HepG2 (cell line): ENCODE data around the gene MYO15A. TPM values are rescaled to one million over a fixed set of nuclear protein-coding genes. Genes with fewer than 3 reads are reported as not detected.

Experiments used
- ASH2L ChIP-seq: fragments of 300-600, 200-600 bp; sonication (generic); IDR thresholded peaks from 2 replicates; pipeline ENCODE4 v1.7.0; 2017; ENCODE audit warnings: low read depth, mild to moderate bottlenecking, moderate library complexity, mixed read lengths, low read length; ENCODE audit not compliant: insufficient read length
- ISL2 ChIP-seq: sonication (generic); formaldehyde crosslinking; IDR thresholded peaks from 2 replicates; pipeline ENCODE4 v1.5.0; 2020; ENCODE audit warnings: missing genetic modification reagents
- MTF2 ChIP-seq: sonication (generic); formaldehyde crosslinking; IDR thresholded peaks from 2 replicates; pipeline ENCODE4 v1.5.0; 2020; ENCODE audit warnings: missing genetic modification reagents, borderline replicate concordance
- POLR2A ChIP-seq, 2 experiments: IDR thresholded peaks; 2 replicates each; pipeline ENCODE4 v1.6.1; 2011; ENCODE audit warnings: low read depth in 2 of 2, low read length in 2 of 2, mild to moderate bottlenecking in 1 of 2, moderate library complexity in 1 of 2; ENCODE audit not compliant: insufficient read depth in 1 of 2
- SATB2 ChIP-seq: sonication (generic); formaldehyde crosslinking; IDR thresholded peaks from 2 replicates; pipeline ENCODE4 v1.5.0; 2020; ENCODE audit warnings: missing genetic modification reagents
- SOX5 ChIP-seq: IDR thresholded peaks from 2 replicates; pipeline ENCODE4 v1.6.1; 2016; ENCODE audit warnings: borderline replicate concordance
- SRY ChIP-seq: sonication (generic); formaldehyde crosslinking; IDR thresholded peaks from 2 replicates; pipeline ENCODE4 v1.8.0; 2022; ENCODE audit warnings: mild to moderate bottlenecking, missing genetic modification reagents
- ZNF260 ChIP-seq: sonication (generic); formaldehyde crosslinking; IDR thresholded peaks from 2 replicates; pipeline ENCODE4 v1.4.0; 2020; ENCODE audit warnings: missing genetic modification reagents, low read depth, mild to moderate bottlenecking, borderline replicate concordance
- ZNF383 ChIP-seq: sonication (generic); formaldehyde crosslinking; IDR thresholded peaks from 2 replicates; pipeline ENCODE4 v1.4.0; 2020; ENCODE audit warnings: missing genetic modification reagents, mild to moderate bottlenecking, borderline replicate concordance
- ZNF589 ChIP-seq: sonication (generic); formaldehyde crosslinking; conservative IDR thresholded peaks from 2 replicates; pipeline ENCODE4 v1.8.0; 2022; ENCODE audit warnings: mild to moderate bottlenecking, moderate library complexity, missing genetic modification reagents
- ZNF777 ChIP-seq: sonication (generic); formaldehyde crosslinking; IDR thresholded peaks from 2 replicates; pipeline ENCODE4 v1.4.0; 2020; ENCODE audit warnings: missing genetic modification reagents
- polyA plus RNA-seq, 8 experiments: library from polyadenylated mRNA; depleted of rRNA in 3 of 8; stranded (reverse) in 7 of 8; unstranded in 1 of 8; fragments of >200 nt; fragmentation: Illumina TruSeq in 4 of 8; extraction: Trizol in 4 of 8; gene quantifications; 2 replicates each; pipeline versions ENCODE4 v1.2.1 to v1.2.3, GENCODE V29; 2011 to 2016; ENCODE audit warnings: low read depth in 4 of 8, missing spikeins in 1 of 8, mixed read lengths in 1 of 8; ENCODE audit not compliant: insufficient read depth in 1 of 8
- total RNA-seq, 5 experiments: library from RNA; depleted of rRNA; stranded (reverse); fragments of >200 nt; fragmentation: Illumina TruSeq; extraction: Trizol; gene quantifications; 2 replicates each; pipeline ENCODE4 v1.2.3, GENCODE V29; 2016; ENCODE audit warnings: low read depth in 1 of 5
- TF ChIP-seq, protein P1 (sequence below): sonication (generic); formaldehyde crosslinking; IDR thresholded peaks from 2 replicates; pipeline ENCODE4 v1.4.0; 2020; ENCODE audit warnings: missing genetic modification reagents, borderline replicate concordance
- TF ChIP-seq, protein P2 (sequence below): sonication (generic); formaldehyde crosslinking; IDR thresholded peaks from 2 replicates; pipeline ENCODE4 v1.5.0; 2020; ENCODE audit warnings: mild to moderate bottlenecking, missing genetic modification reagents
- TF ChIP-seq, protein P3 (sequence below): sonication (generic); formaldehyde crosslinking; IDR thresholded peaks from 2 replicates; pipeline ENCODE4 v1.8.0; 2023; ENCODE audit warnings: mild to moderate bottlenecking, missing genetic modification reagents
- TF ChIP-seq, protein P4 (sequence below): sonication (generic); formaldehyde crosslinking; IDR thresholded peaks from 2 replicates; pipeline ENCODE4 v1.4.0; 2020; ENCODE audit warnings: mild to moderate bottlenecking, low read depth, missing genetic modification reagents
- TF ChIP-seq, protein P5 (sequence below): sonication (generic); formaldehyde crosslinking; IDR thresholded peaks from 2 replicates; pipeline ENCODE4 v1.8.1; 2022; ENCODE audit warnings: low read depth, mild to moderate bottlenecking, missing genetic modification reagents
- TF ChIP-seq, protein P6 (sequence below): sonication (generic); formaldehyde crosslinking; IDR thresholded peaks from 2 replicates; pipeline ENCODE4 v1.4.0; 2020; ENCODE audit warnings: missing genetic modification reagents, borderline replicate concordance

Gene MYO15A
- total and polyA plus RNA-seq, 2 of the 13 experiments (the other 11 are each of a cell fraction or from before 2014, with no cell fraction given) = 0.07 to 0.20 TPM

DNA sequence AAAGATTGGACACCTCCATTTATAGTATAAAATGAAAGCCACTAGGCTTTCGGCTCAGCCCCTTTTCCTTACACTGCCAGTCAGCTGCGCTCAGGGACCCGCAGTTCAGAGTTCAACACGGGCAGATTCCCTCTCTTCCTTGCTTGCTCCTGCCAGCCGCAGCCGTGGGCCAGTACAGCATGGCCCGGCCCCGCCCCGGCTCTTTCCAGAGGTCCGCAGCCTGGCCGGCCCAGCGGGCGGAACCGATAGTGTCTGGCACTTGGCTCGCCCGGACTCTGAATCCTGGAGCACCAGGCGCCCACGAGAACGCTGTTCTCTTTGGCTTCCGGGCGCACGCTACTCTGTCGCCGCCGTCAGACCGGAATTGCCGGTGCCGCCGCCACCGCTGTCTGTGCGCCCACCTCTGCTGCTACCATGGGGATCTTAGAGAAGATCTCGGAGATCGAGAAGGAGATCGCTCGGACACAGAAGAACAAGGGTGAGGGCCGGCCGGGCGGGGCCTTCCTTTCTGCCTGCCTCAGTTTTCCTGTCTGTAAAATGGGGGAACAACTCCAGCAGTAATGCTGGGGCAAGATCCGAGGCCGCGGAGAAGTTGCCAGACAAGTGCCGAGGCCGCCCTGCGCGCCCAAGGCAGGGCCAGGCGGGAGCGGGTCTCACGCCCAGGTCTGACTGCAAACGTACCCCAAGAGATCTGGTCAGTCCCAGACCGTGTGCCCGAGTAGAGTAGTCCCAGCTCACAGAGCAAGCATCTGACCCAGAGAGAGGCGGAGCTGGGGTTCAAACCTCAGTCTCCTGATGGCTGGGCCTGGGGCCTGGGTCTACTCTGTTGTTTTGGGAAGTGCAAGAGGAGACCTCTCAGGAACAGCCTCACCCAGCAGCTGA lies 20.7 kb upstream of the MYO15A start, which contains the start of gene DRG2 (continued):
- peak; percentile 98 for TF ChIP-seq ASH2L
- TF ChIP-seq SATB2 = no peak
- TF ChIP-seq ISL2 (CRISPR knock-in tag) = peak; percentile 89
- TF ChIP-seq, protein P1, sequence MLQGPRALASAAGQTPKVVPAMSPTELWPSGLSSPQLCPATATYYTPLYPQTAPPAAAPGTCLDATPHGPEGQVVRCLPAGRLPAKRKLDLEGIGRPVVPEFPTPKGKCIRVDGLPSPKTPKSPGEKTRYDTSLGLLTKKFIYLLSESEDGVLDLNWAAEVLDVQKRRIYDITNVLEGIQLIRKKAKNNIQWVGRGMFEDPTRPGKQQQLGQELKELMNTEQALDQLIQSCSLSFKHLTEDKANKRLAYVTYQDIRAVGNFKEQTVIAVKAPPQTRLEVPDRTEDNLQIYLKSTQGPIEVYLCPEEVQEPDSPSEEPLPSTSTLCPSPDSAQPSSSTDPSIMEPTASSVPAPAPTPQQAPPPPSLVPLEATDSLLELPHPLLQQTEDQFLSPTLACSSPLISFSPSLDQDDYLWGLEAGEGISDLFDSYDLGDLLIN (CRISPR knock-in tag) = no peak
- TF ChIP-seq, protein P2, sequence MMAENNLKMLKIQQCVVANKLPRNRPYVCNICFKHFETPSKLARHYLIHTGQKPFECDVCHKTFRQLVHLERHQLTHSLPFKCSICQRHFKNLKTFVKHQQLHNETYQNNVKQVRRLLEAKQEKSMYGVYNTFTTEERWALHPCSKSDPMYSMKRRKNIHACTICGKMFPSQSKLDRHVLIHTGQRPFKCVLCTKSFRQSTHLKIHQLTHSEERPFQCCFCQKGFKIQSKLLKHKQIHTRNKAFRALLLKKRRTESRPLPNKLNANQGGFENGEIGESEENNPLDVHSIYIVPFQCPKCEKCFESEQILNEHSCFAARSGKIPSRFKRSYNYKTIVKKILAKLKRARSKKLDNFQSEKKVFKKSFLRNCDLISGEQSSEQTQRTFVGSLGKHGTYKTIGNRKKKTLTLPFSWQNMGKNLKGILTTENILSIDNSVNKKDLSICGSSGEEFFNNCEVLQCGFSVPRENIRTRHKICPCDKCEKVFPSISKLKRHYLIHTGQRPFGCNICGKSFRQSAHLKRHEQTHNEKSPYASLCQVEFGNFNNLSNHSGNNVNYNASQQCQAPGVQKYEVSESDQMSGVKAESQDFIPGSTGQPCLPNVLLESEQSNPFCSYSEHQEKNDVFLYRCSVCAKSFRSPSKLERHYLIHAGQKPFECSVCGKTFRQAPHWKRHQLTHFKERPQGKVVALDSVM (CRISPR knock-in tag) = peak; percentile 84
- TF ChIP-seq, protein P3, sequence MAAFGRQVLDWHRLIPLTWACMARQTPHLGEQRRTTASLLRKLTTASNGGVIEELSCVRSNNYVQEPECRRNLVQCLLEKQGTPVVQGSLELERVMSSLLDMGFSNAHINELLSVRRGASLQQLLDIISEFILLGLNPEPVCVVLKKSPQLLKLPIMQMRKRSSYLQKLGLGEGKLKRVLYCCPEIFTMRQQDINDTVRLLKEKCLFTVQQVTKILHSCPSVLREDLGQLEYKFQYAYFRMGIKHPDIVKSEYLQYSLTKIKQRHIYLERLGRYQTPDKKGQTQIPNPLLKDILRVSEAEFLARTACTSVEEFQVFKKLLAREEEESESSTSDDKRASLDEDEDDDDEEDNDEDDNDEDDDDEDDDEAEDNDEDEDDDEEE (CRISPR knock-in tag) = no peak
- TF ChIP-seq, protein P4, sequence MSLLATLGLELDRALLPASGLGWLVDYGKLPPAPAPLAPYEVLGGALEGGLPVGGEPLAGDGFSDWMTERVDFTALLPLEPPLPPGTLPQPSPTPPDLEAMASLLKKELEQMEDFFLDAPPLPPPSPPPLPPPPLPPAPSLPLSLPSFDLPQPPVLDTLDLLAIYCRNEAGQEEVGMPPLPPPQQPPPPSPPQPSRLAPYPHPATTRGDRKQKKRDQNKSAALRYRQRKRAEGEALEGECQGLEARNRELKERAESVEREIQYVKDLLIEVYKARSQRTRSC (CRISPR knock-in tag) = 0 out of 2 replicates have a peak, but pooled peaks have one; percentile 21
- TF ChIP-seq POLR2A (IDR thresholded peaks at IDR 0.05; ENCODE audit: insufficient read depth in 1 of 2, low read depth in 2 of 2, low read length in 2 of 2) = peak; percentile 29 to 76; a peak in 2 of 4 replicates
- TF ChIP-seq SRY (CRISPR knock-in tag) = peak; percentile 65; the same call in 1 of the 2 replicates
- TF ChIP-seq ZNF383 (CRISPR knock-in tag) = peak; percentile 97; the same call in 1 of the 2 replicates
- TF ChIP-seq, protein P5, sequence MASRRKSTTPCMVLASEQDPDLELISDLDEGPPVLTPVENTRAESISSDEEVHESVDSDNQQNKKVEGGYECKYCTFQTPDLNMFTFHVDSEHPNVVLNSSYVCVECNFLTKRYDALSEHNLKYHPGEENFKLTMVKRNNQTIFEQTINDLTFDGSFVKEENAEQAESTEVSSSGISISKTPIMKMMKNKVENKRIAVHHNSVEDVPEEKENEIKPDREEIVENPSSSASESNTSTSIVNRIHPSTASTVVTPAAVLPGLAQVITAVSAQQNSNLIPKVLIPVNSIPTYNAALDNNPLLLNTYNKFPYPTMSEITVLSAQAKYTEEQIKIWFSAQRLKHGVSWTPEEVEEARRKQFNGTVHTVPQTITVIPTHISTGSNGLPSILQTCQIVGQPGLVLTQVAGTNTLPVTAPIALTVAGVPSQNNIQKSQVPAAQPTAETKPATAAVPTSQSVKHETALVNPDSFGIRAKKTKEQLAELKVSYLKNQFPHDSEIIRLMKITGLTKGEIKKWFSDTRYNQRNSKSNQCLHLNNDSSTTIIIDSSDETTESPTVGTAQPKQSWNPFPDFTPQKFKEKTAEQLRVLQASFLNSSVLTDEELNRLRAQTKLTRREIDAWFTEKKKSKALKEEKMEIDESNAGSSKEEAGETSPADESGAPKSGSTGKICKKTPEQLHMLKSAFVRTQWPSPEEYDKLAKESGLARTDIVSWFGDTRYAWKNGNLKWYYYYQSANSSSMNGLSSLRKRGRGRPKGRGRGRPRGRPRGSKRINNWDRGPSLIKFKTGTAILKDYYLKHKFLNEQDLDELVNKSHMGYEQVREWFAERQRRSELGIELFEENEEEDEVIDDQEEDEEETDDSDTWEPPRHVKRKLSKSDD (CRISPR knock-in tag) = peak; percentile 89
- peak; percentile 75 for TF ChIP-seq SOX5 (CRISPR knock-in tag)
- TF ChIP-seq MTF2 (CRISPR knock-in tag) = no peak; the same call in 1 of the 2 replicates
- TF ChIP-seq, protein P6, sequence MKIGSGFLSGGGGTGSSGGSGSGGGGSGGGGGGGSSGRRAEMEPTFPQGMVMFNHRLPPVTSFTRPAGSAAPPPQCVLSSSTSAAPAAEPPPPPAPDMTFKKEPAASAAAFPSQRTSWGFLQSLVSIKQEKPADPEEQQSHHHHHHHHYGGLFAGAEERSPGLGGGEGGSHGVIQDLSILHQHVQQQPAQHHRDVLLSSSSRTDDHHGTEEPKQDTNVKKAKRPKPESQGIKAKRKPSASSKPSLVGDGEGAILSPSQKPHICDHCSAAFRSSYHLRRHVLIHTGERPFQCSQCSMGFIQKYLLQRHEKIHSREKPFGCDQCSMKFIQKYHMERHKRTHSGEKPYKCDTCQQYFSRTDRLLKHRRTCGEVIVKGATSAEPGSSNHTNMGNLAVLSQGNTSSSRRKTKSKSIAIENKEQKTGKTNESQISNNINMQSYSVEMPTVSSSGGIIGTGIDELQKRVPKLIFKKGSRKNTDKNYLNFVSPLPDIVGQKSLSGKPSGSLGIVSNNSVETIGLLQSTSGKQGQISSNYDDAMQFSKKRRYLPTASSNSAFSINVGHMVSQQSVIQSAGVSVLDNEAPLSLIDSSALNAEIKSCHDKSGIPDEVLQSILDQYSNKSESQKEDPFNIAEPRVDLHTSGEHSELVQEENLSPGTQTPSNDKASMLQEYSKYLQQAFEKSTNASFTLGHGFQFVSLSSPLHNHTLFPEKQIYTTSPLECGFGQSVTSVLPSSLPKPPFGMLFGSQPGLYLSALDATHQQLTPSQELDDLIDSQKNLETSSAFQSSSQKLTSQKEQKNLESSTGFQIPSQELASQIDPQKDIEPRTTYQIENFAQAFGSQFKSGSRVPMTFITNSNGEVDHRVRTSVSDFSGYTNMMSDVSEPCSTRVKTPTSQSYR (CRISPR knock-in tag) = peak; percentile 57; the same call in 1 of the 2 replicates
- peak; percentile 65 for TF ChIP-seq ZNF777
- TF ChIP-seq ZNF589 = 0 out of 2 replicates have a peak, but pooled peaks have one; percentile 54
- TF ChIP-seq ZNF260 (CRISPR knock-in tag) = no peak
